Measurements from ENCODE around the gene KCNJ1. TPM values are rescaled to one million over a fixed set of nuclear protein-coding genes. Genes with fewer than 3 reads are reported as not detected.

The KCNJ1 gene
- total and polyA plus RNA-seq, 2 of the 8 experiments (the other 6 are each of a cell fraction or from before 2014, with no cell fraction given): 0.17 to 0.23 TPM

DNA sequence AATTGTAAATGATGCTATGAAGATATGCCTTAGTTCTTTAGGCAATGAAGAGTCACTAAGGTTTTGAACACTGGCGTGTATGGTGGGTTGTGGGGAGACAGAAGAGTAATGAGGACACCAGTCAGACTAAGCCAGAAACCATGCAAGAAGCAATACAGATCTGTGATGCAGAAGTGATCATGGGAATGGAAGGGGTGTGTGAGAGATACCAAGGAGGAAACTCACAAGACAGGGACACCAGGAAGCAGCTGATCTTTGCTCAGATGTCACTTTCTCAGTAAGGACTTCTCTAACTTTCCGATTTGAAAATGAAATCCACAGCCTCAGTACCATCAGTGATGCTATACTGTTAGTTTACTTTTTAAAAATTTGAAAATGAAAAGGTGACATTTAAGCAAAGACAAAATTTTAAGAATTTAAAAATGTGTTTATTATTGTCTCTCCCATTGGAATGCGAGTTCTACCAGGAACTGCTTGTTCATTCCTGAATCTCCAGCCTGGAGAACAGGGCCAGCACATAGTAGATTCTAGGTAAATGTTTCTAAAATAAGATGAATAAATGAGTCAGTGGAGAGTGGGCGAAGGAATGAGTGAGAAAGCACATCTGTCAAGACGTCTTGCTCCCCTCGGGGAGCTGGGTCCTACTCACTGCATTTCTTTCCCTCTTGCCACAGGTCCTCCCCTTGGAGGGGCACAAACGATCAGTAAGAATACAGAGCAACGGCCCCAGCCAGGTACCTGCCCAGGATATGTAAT is 60.4 kb downstream of the KCNJ1 start (continued):
- TF ChIP-seq SIN3A (conservative IDR thresholded peaks at IDR 0.05 in 1 of 2, IDR thresholded peaks at IDR 0.05 in 1 of 2; ENCODE audit: low read depth in 1 of 2, low read length in 2 of 2): no peak
- no peak for TF ChIP-seq SP2 (IDR thresholded peaks at IDR 0.05; ENCODE audit: low read length)
- TF ChIP-seq TEAD4 (IDR thresholded peaks at IDR 0.05; ENCODE audit: low read depth, low read length): no peak
- TF ChIP-seq PHF8 (conservative IDR thresholded peaks at IDR 0.05; ENCODE audit: low read depth, low read length): no peak
- TF ChIP-seq, protein P1, sequence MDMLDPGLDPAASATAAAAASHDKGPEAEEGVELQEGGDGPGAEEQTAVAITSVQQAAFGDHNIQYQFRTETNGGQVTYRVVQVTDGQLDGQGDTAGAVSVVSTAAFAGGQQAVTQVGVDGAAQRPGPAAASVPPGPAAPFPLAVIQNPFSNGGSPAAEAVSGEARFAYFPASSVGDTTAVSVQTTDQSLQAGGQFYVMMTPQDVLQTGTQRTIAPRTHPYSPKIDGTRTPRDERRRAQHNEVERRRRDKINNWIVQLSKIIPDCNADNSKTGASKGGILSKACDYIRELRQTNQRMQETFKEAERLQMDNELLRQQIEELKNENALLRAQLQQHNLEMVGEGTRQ (IDR thresholded peaks at IDR 0.05; ENCODE audit: low read length): no peak
- no peak for TF ChIP-seq EZH2 (IDR thresholded peaks at IDR 0.05; ENCODE audit: low read depth, low read length, severe bottlenecking)

All from H1 (cell line).